ENCODE measurements around the gene IGLL1.

- TF ChIP-seq CTCF (conservative IDR thresholded peaks at IDR 0.05; ENCODE audit: low read depth in 2 of 2) (no peak), EZH2phosphoT487 (IDR thresholded peaks at IDR 0.05; ENCODE audit: unreplicated experiment) (no peak), JUNB (IDR thresholded peaks at IDR 0.05; ENCODE audit: unreplicated experiment) (no peak), NANOG (IDR thresholded peaks at IDR 0.05; ENCODE audit: borderline replicate concordance) (no peak), REST (IDR thresholded peaks at IDR 0.05; ENCODE audit: unreplicated experiment) (no peak), POLR2AphosphoS5 (IDR thresholded peaks at IDR 0.05; ENCODE audit: low read depth) (no peak), EZH2 (IDR thresholded peaks at IDR 0.05; ENCODE audit: low read depth, unreplicated experiment) (no peak), STAT1 (IDR thresholded peaks at IDR 0.05; ENCODE audit: unreplicated experiment) (no peak), ZNF331 (CRISPR knock-in tag; IDR thresholded peaks at IDR 0.05; ENCODE audit: low read depth) (no peak)
These were observed 55.9 kb downstream of the IGLL1 start for GRCh38 chr22:23524226-23524625.

Data from GM23338 (cell line).